Neural crest cell (in vitro differentiated cells): ENCODE measurements around the gene HSF2BP. TPM values are rescaled to one million over a fixed set of nuclear protein-coding genes. Genes with fewer than 3 reads are reported as not detected.
"Not testable (repeated sequence)": the region's sequence is repeated elsewhere in the genome, so short reads cannot be mapped to it uniquely, and the experiment has no call there.

Experiments
- DNase-seq: peaks from one replicate; pipeline ENCODE4 v3.0.0; 2021; ENCODE audit warnings: low read depth, mixed read lengths, low spot score
- H3K27ac Mint-ChIP-seq: one replicate; pipeline ENCODE4 v1.8.0; 2021; ENCODE audit warnings: mild to moderate bottlenecking, mixed read lengths; ENCODE audit not compliant: unreplicated experiment
- H3K27me3 Mint-ChIP-seq: 2 replicates; pipeline ENCODE4 v1.8.0; 2021; ENCODE audit warnings: low read depth, mild to moderate bottlenecking, mixed read lengths
- H3K36me3 Mint-ChIP-seq: 2 replicates; pipeline ENCODE4 v1.8.0; 2021; ENCODE audit warnings: low read depth, mild to moderate bottlenecking, mixed read lengths
- H3K4me1 Mint-ChIP-seq: 2 replicates; pipeline ENCODE4 v1.8.0; 2021; ENCODE audit warnings: mixed read lengths
- H3K4me3 Mint-ChIP-seq: one replicate; pipeline ENCODE4 v1.8.0; 2021; ENCODE audit warnings: mild to moderate bottlenecking, mixed read lengths
- H3K9me3 Mint-ChIP-seq: 2 replicates; pipeline ENCODE4 v1.8.0; 2021; ENCODE audit warnings: mixed read lengths
- total RNA-seq: library from RNA; stranded (reverse); gene quantifications from 2 replicates; pipeline ENCODE4 v1.2.1, GENCODE V29; 2021
- TF ChIP-seq, protein P1 (sequence below): fragments of 200-600 bp; sonication (generic); conservative IDR thresholded peaks from 2 replicates; pipeline ENCODE4 v1.5.0; 2021; ENCODE audit warnings: antibody characterized with exemption, mild to moderate bottlenecking

Gene HSF2BP
- total RNA-seq, 1 donor from 2014 or later: 2.3 TPM

DNA sequence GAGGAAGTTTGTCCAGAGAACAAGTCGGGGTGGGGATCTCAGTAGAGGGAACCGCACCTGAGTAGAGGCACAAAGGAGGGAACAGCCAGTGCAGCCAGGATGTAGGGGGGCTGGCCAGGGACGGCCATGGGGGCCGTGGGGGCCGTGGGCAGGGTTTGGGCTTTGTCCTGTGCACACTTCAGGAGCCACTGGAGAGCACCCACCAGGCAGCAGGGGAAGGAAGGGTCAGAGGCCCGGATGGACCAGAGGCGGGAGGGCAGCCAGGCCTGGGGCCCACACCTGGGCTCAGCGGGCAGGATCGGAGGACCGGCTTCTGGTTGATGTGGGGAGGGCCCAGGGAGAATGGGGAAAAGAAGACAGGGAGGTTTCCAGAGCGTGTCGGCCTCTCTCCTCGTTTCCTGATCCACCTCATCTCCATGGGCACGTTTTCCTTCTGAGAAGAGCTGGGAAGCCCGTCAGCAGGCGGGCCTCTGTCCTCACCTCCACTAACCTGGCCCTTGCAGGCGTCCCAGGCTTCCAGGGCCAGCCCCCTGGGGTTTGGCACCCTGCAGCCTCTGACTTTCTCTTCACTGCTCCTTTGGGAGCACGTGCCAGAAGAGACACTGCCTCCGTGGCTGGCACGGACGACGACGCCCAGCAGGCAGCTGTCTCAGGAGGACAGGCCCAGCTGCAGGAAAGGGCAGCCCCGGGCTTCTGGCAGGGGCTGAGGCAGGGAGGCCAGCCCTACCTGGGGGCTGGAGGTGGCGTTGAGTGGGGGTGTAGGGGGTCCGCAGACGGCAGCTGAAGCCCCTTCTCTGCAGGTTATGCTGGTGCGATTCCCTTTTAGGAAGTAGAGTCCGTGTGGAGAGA, 42.9 kb upstream of the HSF2BP start:
- H3K4me1 Mint-ChIP-seq: peaks cover 24% of the 10 kb centered on the region
- no peaks in the 10 kb centered on the region for H3K27me3 Mint-ChIP-seq
- DNase-seq: no peak
- peak overlapping the region; percentile 14 for H3K27ac Mint-ChIP-seq
- no peak overlapping the region for H3K4me3 Mint-ChIP-seq
- H3K9me3 Mint-ChIP-seq: no peaks in the 10 kb centered on the region
- TF ChIP-seq, protein P1, sequence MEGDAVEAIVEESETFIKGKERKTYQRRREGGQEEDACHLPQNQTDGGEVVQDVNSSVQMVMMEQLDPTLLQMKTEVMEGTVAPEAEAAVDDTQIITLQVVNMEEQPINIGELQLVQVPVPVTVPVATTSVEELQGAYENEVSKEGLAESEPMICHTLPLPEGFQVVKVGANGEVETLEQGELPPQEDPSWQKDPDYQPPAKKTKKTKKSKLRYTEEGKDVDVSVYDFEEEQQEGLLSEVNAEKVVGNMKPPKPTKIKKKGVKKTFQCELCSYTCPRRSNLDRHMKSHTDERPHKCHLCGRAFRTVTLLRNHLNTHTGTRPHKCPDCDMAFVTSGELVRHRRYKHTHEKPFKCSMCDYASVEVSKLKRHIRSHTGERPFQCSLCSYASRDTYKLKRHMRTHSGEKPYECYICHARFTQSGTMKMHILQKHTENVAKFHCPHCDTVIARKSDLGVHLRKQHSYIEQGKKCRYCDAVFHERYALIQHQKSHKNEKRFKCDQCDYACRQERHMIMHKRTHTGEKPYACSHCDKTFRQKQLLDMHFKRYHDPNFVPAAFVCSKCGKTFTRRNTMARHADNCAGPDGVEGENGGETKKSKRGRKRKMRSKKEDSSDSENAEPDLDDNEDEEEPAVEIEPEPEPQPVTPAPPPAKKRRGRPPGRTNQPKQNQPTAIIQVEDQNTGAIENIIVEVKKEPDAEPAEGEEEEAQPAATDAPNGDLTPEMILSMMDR: no peak
- peaks cover 3% of the 10 kb centered on the region for H3K36me3 Mint-ChIP-seq

DNA sequence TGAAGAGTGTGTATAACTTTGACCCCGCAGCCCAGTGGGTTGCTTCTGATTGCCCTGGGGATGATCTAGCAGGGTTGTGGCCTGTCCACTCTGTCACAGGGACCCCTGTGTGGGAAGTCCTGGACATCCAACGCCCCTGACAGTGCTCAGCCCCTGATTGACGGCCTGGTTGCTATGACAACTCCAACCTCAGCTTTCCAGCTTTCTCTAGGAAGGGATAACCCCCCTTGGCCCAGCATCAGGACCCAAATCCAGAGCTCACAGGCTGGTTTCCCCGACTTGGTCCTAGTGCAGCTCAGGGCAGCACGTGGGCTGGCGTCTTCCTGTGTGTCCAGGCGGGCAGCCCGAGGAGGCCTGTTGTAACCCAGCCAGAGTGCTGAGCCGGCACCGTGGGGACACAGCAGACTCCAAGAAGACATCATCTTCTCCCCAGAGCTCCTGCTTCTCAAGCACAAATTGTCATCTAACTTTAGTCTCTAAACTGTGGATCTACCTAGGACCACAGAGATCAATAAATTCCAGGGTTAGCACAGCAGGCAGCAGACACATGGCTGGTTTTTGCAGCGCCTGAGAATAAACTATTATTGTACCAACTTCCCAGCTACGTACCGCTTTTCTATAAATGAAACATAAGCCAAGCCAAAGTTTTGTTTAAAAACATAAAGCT, 40.8 kb upstream of the HSF2BP start:
- Mint-ChIP-seq H3K36me3 (peaks cover 3% of the 10 kb centered on the region), H3K4me3 (no peak overlapping the region), H3K4me1 (peaks cover 24% of the 10 kb centered on the region), H3K27ac (no peak overlapping the region), H3K9me3 (no peaks in the 10 kb centered on the region), H3K27me3 (no peaks in the 10 kb centered on the region)
- no peak for DNase-seq
- TF ChIP-seq, protein P1: no peak

DNA sequence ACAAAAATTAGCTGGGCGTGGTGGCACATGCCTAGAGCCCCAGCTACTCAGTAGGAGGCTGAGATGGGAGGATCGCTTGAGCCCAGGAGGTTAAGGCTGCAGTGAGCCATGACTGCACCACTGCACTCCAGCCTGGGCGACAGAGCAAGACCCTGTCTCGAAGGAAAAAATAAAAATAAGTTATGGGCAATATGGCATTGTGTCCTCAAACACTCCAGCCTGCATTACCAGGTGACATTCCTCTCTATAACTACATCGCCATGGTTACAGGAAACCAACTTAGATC, 40.1 kb upstream of the HSF2BP start:
- not testable (repeated sequence) for H3K27me3 Mint-ChIP-seq, DNase-seq, H3K4me3 Mint-ChIP-seq, H3K9me3 Mint-ChIP-seq, H3K27ac Mint-ChIP-seq, H3K36me3 Mint-ChIP-seq
- H3K4me1 Mint-ChIP-seq: peaks cover 24% of the 10 kb centered on the region

DNA sequence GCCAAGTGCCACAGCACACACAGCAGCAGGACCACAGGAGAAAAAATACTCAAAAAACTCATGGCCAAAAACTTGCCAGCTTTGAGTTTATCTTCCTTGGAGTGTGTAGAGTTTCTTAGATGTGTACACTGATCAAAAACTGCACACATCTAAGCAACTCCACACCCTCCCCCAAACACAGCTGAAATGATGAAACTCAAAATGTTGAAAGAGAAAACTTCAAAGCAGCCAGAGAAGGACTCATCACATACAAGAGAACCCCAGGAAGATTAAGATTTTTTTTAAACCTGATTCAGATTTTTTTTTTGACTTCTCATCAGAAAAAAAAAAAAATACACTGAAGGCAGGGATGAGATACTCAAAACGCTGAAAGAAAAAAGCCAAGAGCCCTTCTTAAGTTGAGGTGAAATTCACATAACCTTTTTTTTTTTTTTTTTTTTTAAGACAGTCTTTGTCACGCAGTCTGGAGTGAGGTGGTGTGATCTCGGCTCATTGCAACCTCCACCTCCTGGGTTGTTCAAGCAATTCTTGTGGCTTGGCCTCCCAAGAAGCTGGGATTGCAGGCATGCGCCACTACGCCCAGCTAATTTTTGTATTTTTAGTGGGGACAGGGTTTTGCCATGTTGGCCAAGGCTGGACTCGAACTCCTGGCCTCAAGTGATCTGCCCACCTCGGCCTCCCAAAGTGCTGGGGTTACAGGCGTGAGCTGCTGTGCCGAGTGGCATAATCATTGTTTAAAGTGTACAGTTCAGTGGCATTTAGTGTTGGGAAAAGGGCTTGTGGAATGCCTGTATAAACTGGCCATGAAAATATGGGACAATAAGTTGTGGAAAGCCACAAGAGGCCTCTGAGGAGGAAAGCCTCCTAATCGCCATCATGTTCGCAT, 38.7 kb upstream of the HSF2BP start:
- Mint-ChIP-seq H3K27ac (no peak overlapping the region), H3K9me3 (no peaks in the 10 kb centered on the region), H3K36me3 (peaks cover 5% of the 10 kb centered on the region), H3K27me3 (no peaks in the 10 kb centered on the region), H3K4me3 (no peak overlapping the region), H3K4me1 (peaks cover 17% of the 10 kb centered on the region)
- no peak for DNase-seq
- TF ChIP-seq, protein P1: no peak

DNA sequence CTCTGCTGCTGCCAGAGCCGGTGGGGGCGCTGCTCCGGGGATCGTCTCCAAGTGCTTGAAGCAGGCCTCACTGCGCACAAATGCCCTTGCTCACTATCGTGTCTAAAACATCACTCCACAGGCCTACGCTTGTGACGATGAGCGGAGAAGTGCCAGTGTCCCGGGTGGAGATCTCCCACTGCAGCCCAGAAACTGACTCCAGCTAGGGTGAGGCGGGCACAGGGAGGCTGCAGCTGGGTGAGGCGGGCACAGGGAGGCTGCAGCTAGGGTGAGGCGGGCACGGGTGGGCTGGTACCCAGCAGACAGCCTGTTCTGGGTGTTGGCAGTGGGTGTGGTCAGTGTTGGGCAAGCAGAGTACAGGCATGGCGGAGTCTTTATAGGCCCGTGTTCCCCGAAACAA, 36.9 kb upstream of the HSF2BP start:
- H3K36me3 Mint-ChIP-seq: peaks cover 8% of the 10 kb centered on the region
- no peaks in the 10 kb centered on the region for H3K9me3 Mint-ChIP-seq
- H3K27me3 Mint-ChIP-seq: no peaks in the 10 kb centered on the region
- H3K4me1 Mint-ChIP-seq: peaks cover 13% of the 10 kb centered on the region
- DNase-seq: no peak
- H3K27ac Mint-ChIP-seq: no peak overlapping the region
- no peak overlapping the region for H3K4me3 Mint-ChIP-seq
- TF ChIP-seq, protein P1: no peak
